GM06990 (cell line): ENCODE results near the gene IKZF4.
A peak's percentile ranks its signal among the peaks of the same experiment; 100 is the strongest.

Experiments used
- DNase-seq: peaks from one replicate; pipeline ENCODE4 v3.0.0-alpha.2; 2011; ENCODE audit not compliant: insufficient read length; ENCODE audit errors: extremely low read depth
- H3K27me3 ChIP-seq: replicated peaks from 2 replicates; pipeline ENCODE4 v1.6.0; 2011; ENCODE audit warnings: low read length; ENCODE audit not compliant: control insufficient read depth, insufficient read depth
- H3K36me3 ChIP-seq: 2 replicates; pipeline ENCODE4 v1.5.1; 2011; ENCODE audit warnings: low read length; ENCODE audit not compliant: control insufficient read depth, insufficient read depth
- H3K4me3 ChIP-seq: replicated peaks from 2 replicates; pipeline ENCODE4 v1.5.1; 2011; ENCODE audit warnings: low read depth, mild to moderate bottlenecking, control low read depth, low read length
- TF ChIP-seq, protein P1 (sequence below): IDR thresholded peaks from 2 replicates; pipeline ENCODE4 v1.5.1; 2011; ENCODE audit warnings: low read length, control low read depth, mild to moderate bottlenecking, inconsistent platforms; ENCODE audit not compliant: insufficient read depth, poor library complexity, severe bottlenecking

IKZF4 gene

DNA sequence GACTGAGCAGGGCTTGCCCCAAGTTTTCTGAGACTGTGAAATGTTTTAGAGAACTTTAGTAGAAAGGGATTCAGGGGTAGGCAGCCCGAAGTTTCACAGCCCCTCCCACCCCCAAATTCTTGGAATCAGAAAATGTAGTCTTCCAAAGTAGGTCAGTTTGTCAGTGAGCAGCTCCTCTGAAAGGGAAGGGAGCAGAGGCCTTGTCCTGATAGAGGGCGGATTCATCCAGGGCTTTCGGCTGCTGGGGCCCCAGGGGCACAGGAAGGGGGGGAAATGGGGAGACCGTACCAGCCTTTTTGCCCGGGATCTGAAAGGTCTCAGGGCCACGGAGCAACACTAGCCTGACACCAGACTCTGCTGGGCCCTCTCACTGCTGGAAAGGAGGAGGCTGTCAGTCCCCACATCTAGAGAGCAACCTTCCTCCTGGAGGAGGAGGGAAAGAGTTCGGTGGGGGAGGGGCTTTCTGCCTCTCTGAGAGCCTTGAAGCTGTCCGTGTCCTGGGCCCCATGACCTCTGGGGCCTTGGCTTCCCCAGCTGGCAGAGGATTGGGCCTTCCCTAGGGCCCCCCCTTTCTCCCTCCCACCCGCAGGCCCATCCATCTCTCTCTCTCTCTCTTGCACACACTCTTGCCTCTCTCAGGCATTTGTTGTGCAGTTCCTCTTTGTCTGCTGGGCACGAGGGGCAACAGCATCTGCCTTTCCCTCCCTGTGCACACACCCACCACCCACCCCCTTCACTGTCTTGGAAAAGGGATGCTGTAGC, at the start of gene IKZF4:
Gene IKZF4, plus strand, starts transcription at position 621 of the 762 bp plus-strand sequence. CDS start 451 bp downstream, outside the sequence.
- no peak for DNase-seq
- Histone ChIP-seq H3K36me3 (no peaks in the 10 kb centered on the region), H3K4me3 (no peak within 1 kb of the TSS)

DNA sequence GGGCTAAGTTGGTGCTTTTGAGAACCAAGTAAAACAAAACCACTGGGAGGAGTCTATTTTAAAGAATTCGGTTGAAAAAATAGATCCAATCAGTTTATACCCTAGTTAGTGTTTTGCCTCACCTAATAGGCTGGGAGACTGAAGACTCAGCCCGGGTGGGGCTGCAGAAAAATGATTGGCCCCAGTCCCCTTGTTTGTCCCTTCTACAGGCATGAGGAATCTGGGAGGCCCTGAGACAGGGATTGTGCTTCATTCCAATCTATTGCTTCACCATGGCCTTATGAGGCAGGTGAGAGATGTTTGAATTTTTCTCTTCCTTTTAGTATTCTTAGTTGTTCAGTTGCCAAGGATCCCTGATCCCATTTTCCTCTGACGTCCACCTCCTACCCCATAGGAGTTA, 48.8 kb upstream of the IKZF4 start:
- TF ChIP-seq, protein P1, sequence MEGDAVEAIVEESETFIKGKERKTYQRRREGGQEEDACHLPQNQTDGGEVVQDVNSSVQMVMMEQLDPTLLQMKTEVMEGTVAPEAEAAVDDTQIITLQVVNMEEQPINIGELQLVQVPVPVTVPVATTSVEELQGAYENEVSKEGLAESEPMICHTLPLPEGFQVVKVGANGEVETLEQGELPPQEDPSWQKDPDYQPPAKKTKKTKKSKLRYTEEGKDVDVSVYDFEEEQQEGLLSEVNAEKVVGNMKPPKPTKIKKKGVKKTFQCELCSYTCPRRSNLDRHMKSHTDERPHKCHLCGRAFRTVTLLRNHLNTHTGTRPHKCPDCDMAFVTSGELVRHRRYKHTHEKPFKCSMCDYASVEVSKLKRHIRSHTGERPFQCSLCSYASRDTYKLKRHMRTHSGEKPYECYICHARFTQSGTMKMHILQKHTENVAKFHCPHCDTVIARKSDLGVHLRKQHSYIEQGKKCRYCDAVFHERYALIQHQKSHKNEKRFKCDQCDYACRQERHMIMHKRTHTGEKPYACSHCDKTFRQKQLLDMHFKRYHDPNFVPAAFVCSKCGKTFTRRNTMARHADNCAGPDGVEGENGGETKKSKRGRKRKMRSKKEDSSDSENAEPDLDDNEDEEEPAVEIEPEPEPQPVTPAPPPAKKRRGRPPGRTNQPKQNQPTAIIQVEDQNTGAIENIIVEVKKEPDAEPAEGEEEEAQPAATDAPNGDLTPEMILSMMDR = no peak
- no peak overlapping the region for H3K4me3 ChIP-seq
- no peaks in the 10 kb centered on the region for H3K27me3 ChIP-seq
- DNase-seq = no peak
- H3K36me3 ChIP-seq = peaks cover 5% of the 10 kb centered on the region

More for the DNA sequence above, at the start of gene IKZF4:
- no peaks in the 10 kb centered on the region for H3K27me3 ChIP-seq
- TF ChIP-seq, protein P1 = no peak

DNA sequence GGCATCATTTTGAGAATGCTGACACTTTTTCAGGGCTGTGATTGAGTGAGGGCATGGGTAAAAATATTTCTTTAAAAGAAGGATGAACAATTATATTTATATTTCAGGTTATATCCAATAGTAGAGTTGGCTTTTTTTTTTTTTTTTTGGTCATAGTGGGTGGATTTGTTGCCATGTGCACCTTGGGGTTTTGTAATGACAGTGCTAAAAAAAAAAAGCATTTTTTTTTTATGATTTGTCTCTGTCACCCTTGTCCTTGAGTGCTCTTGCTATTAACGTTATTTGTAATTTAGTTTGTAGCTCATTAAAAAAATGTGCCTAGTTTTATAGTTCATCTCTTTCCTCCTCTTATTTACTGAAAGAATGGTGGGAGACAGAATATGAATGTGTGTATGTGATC, 48.4 kb upstream of the IKZF4 start:
- Histone ChIP-seq H3K36me3 (peaks cover 5% of the 10 kb centered on the region), H3K27me3 (no peaks in the 10 kb centered on the region), H3K4me3 (peak overlapping the region; percentile 77)
- no peak for DNase-seq
- TF ChIP-seq, protein P1 = no peak

DNA sequence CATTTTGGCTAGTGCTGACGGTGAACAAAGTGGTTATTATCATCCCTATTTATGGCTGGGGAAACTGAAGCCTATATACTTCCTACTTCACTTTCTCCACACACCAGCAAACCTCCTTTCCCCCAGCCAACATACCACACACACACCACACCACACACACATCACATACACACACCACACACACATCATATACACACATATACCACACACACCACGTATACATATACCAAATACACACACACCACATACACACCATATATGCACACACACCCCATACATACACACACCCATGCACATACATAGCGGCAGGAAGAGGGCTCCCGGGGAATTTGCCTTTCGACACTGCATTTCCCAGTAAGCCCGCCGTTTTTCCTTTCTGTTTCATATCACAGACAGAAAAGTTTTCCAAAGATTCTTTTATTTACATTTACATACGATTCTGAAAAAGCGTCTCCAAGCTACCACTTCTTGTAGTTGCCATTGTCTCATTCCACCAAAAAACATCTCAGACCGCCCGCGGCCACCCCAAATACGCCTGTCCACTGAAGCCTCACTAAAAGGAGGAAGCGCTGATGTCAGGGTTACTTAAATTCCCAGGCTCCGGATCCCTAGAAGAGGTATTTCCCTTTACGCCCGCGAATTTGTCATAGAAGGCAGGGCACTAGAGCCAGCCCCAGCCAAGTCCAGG, 47.8 kb upstream of the IKZF4 start:
- DNase-seq = no peak
- Histone ChIP-seq H3K36me3 (peaks cover 5% of the 10 kb centered on the region), H3K4me3 (peak overlapping the region; percentile 77), H3K27me3 (no peaks in the 10 kb centered on the region)
- TF ChIP-seq, protein P1 = no peak

DNA sequence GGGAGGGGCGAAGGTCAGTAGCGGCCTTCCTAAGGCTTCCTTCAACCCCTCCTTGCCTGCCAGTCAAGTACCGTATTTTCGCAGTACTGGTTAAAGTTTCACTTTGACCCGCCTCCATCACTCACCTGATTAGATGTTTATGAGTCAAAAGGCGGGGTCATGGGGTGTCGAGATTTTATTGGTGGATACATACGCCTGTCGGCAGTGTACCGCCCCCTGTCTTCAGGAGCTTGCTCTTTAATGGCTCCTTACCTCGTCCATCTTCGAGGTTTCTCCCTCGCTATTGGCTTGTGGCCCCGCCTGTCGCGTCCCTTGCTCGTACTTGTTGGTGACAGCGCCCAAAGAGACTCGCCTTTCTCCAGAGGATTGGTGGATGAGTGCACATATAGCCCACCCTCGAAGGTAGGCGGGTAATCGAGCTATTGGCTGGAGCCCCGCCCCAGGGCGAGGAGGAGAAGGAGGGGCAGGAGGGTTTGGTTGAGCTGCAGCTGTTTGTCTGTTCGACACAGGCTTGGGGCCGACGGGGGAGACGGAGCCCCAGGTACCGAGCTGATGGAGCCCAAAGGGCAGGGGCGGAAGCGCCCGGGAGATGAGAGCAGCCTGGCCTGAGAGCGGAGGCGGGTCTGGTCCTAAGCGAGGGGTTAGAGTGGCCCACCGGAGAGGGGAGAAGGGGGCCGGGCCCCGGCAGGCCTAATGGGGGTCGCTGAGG, 47.1 kb upstream of the IKZF4 start, which contains the start of gene RAB5B:
Gene RAB5B, plus strand, starts transcription at position 480 of the 709 bp plus-strand sequence. CDS start 12,883 bp downstream, outside the sequence.
- peak; percentile 94 for DNase-seq
- Histone ChIP-seq H3K36me3 (peaks cover 5% of the 10 kb centered on the region), H3K4me3 (peak within 1 kb of the TSS; percentile 92), H3K27me3 (no peaks in the 10 kb centered on the region)
- TF ChIP-seq, protein P1 = no peak
